HG03460 (cell line): ENCODE results near the gene ZNF341.

Source experiments
- ATAC-seq: cut with Tn5 transposase; IDR thresholded peaks from one replicate; pipeline ENCODE4 v1.9.1; 2021; ENCODE audit not compliant: unreplicated experiment

ZNF341 gene

GRCh38 chr20:33701629-33702450 lies 30.0 kb upstream of the ZNF341 start:
- ATAC-seq = no peak

- ATAC-seq = no peak
Observed at GRCh38 chr20:33702861-33703260, 28.9 kb upstream of the ZNF341 start.

GRCh38 chr20:33703498-33704137 lies 28.2 kb upstream of the ZNF341 start:
- no peak for ATAC-seq

- ATAC-seq = no peak
Observed at GRCh38 chr20:33704197-33704924, 27.4 kb upstream of the ZNF341 start.

- no peak for ATAC-seq
Observed at GRCh38 chr20:33707668-33708067, 24.1 kb upstream of the ZNF341 start.

- no peak for ATAC-seq
Observed at GRCh38 chr20:33709398-33709797, 22.4 kb upstream of the ZNF341 start.

GRCh38 chr20:33709905-33710541 lies 21.8 kb upstream of the ZNF341 start:
- ATAC-seq = no peak

GRCh38 chr20:33710681-33711445 lies 20.9 kb upstream of the ZNF341 start:
- ATAC-seq = no peak

- no peak for ATAC-seq
Observed at GRCh38 chr20:33711446-33711738, 20.4 kb upstream of the ZNF341 start.

- no peak for ATAC-seq
Observed at GRCh38 chr20:33713865-33714367, 17.9 kb upstream of the ZNF341 start.

- no peak for ATAC-seq
Observed at GRCh38 chr20:33716498-33716897, 15.3 kb upstream of the ZNF341 start.

- ATAC-seq = no peak
Observed at GRCh38 chr20:33719277-33719988, 12.4 kb upstream of the ZNF341 start.

GRCh38 chr20:33719989-33720709 lies 11.6 kb upstream of the ZNF341 start, which contains the start of gene PXMP4:
TSS of gene PXMP4 (minus strand) at chr20:33720310. CDS start at chr20:33720207, 103 bp downstream.
- peak; percentile 95 for ATAC-seq

GRCh38 chr20:33721391-33722140 lies 10.2 kb upstream of the ZNF341 start:
- no peak for ATAC-seq

- ATAC-seq = no peak
Observed at GRCh38 chr20:33724439-33725094, 7.2 kb upstream of the ZNF341 start.

GRCh38 chr20:33725607-33726264 lies 6.1 kb upstream of the ZNF341 start:
- no peak for ATAC-seq

GRCh38 chr20:33727115-33727479 lies 4.7 kb upstream of the ZNF341 start:
- ATAC-seq = no peak

GRCh38 chr20:33727806-33728205 lies 4.0 kb upstream of the ZNF341 start:
- ATAC-seq = no peak
